Umbilical cord (tissue), 2 donors: Measurements from ENCODE around the gene HSD17B13. TPM values are rescaled to one million over a fixed set of nuclear protein-coding genes. Genes with fewer than 3 reads are reported as not detected.
"Not testable (repeated sequence)": the region's sequence is repeated elsewhere in the genome, so short reads cannot be mapped to it uniquely, and the experiment has no call there.

Experiments used
- DNase-seq: peaks from one replicate; pipeline ENCODE4 v3.0.0-alpha.2; 2015; ENCODE audit warnings: low spot score
- total RNA-seq: library from RNA; depleted of rRNA; stranded (reverse); fragments of >200 nt; gene quantifications from one replicate; pipeline ENCODE4 v1.2.3, GENCODE V29; 2014; ENCODE audit warnings: low replicate concordance; ENCODE audit not compliant: insufficient read depth

HSD17B13 gene
- total RNA-seq, 1 donor from 2014 or later = 1.9 TPM

- DNase-seq = no peak
Measured at GRCh38 chr4:87316961-87317360, 5.7 kb downstream of the HSD17B13 start.

- not testable (repeated sequence) for DNase-seq
Measured at GRCh38 chr4:87315000-87315399, 7.7 kb downstream of the HSD17B13 start.

GRCh38 chr4:87313756-87314155 lies 8.9 kb downstream of the HSD17B13 start:
- DNase-seq = no peak

- no peak for DNase-seq
Measured at GRCh38 chr4:87311684-87312083, 11.0 kb downstream of the HSD17B13 start.

- no peak for DNase-seq
Measured at GRCh38 chr4:87310691-87311335, 11.9 kb downstream of the HSD17B13 start.

- no peak for DNase-seq
Measured at GRCh38 chr4:87309625-87310024, 13.1 kb downstream of the HSD17B13 start.

- DNase-seq = no peak
Measured at GRCh38 chr4:87306056-87306455, 16.6 kb downstream of the HSD17B13 start.

GRCh38 chr4:87305562-87305961 lies 17.1 kb downstream of the HSD17B13 start:
- DNase-seq = no peak

- peak; percentile 10 for DNase-seq
Measured at GRCh38 chr4:87304745-87305432, 17.8 kb downstream of the HSD17B13 start.

- no peak for DNase-seq
Measured at GRCh38 chr4:87299898-87300297, 22.8 kb downstream of the HSD17B13 start.

GRCh38 chr4:87298362-87298761 lies 24.3 kb downstream of the HSD17B13 start:
- DNase-seq = no peak

GRCh38 chr4:87294911-87295310 lies 27.8 kb downstream of the HSD17B13 start:
- DNase-seq = not testable (repeated sequence)

GRCh38 chr4:87293889-87294288 lies 28.8 kb downstream of the HSD17B13 start:
- DNase-seq = not testable (repeated sequence)

- no peak for DNase-seq
Measured at GRCh38 chr4:87286970-87287369, 35.7 kb downstream of the HSD17B13 start.

GRCh38 chr4:87284268-87284667 lies 38.4 kb downstream of the HSD17B13 start:
- DNase-seq = not testable (repeated sequence)

- DNase-seq = no peak
Measured at GRCh38 chr4:87283151-87283550, 39.5 kb downstream of the HSD17B13 start.

GRCh38 chr4:87281603-87282002 lies 41.1 kb downstream of the HSD17B13 start:
- no peak for DNase-seq

GRCh38 chr4:87278335-87278794 lies 44.3 kb downstream of the HSD17B13 start:
- DNase-seq = no peak

- no peak for DNase-seq
Measured at GRCh38 chr4:87275311-87275710, 47.4 kb downstream of the HSD17B13 start.

GRCh38 chr4:87274803-87275202 lies 47.9 kb downstream of the HSD17B13 start:
- no peak for DNase-seq

GRCh38 chr4:87274327-87274726 lies 48.4 kb downstream of the HSD17B13 start:
- DNase-seq = no peak

GRCh38 chr4:87270825-87271224 lies 51.9 kb downstream of the HSD17B13 start:
- DNase-seq = no peak

- peak; percentile 20 for DNase-seq
Measured at GRCh38 chr4:87270144-87270543, 52.5 kb downstream of the HSD17B13 start.
